Activated CD4-positive, CD25-positive, alpha-beta regulatory T cell treated with anti-CD3 and anti-CD28 coated beads, Interleukin-2, amount 50 U/mL, for 72 hours (primary cell): ENCODE results near the gene CLIC3.

Experiments
- DNase-seq: peaks from one replicate; pipeline ENCODE4 v3.0.0; 2021

CLIC3 gene

GRCh38 chr9:136949239-136949816 is 47.0 kb downstream of the CLIC3 start:
- no peak for DNase-seq

DNA sequence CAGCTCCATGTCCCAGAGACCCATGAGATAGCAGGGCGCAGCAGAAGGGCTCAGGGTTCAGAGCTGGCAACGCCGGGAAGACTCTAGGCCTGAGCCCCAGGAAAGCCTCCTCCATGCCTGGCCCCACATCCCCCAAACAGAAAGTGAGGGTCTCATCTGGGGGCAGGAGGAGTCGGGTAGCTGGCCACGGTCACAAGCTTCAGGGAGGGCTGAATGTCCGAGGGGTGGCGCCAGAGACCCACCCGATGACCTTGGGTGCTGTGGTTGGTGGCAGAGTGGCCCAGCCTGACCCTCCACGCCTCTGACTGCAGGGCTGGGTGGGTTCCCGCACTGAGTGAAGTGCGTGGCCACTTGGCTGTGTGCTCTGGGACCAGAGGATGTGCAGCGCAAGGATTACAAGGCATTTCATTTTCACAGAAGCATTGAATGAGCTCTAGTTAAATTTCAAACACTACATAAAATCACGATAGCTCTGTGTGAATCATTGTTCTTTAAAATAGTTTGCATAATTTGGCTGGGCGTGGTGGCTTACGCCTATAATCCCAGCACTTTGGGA is 48.3 kb downstream of the CLIC3 start:
- DNase-seq = no peak

GRCh38 chr9:136947028-136947891 is 49.1 kb downstream of the CLIC3 start:
- no peak for DNase-seq

GRCh38 chr9:136946228-136947027 is 49.9 kb downstream of the CLIC3 start:
- DNase-seq = no peak

DNA sequence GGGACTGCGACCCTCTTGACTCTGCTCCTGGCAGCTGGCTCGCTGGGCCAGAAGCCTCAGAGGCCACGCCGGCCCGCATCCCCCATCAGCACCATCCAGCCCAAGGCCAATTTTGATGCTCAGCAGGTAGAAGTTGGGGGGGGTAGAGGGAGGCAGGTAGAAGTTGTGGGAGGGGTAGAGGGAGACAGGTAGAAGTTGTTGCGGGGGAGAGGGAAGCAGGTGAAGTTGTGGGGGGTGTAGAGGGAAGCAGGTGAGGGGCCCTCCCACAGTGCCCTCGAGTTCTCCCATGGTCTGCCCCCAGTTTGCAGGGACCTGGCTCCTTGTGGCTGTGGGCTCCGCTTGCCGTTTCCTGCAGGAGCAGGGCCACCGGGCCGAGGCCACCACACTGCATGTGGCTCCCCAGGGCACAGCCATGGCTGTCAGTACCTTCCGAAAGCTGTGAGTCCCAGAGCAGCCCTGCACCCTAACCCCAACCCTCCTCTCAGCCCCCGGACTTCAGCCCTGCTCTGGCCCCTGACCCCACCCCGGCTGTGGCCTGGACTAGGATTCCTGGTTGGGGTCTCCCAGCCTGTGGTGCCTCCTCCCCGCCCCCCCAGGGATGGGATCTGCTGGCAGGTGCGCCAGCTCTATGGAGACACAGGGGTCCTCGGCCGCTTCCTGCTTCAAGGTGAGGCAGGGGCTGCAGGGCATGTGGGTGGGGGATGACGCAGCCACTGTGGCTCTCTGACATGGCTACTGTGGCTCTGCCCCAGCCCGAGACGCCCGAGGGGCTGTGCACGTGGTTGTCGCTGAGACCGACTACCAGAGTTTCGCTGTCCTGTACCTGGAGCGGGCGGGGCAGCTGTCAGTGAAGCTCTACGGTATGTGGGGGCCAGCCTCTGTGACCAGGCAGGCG is 50.8 kb downstream of the CLIC3 start:
- no peak for DNase-seq
